ENCODE results near the gene NPIPB2. TPM values are rescaled to one million over a fixed set of nuclear protein-coding genes. Genes with fewer than 3 reads are reported as not detected.

Gene NPIPB2
- total and polyA plus RNA-seq, 2 of the 8 experiments (the other 6 are each of a cell fraction or from before 2014, with no cell fraction given): 7.5 to 8.3 TPM

DNA sequence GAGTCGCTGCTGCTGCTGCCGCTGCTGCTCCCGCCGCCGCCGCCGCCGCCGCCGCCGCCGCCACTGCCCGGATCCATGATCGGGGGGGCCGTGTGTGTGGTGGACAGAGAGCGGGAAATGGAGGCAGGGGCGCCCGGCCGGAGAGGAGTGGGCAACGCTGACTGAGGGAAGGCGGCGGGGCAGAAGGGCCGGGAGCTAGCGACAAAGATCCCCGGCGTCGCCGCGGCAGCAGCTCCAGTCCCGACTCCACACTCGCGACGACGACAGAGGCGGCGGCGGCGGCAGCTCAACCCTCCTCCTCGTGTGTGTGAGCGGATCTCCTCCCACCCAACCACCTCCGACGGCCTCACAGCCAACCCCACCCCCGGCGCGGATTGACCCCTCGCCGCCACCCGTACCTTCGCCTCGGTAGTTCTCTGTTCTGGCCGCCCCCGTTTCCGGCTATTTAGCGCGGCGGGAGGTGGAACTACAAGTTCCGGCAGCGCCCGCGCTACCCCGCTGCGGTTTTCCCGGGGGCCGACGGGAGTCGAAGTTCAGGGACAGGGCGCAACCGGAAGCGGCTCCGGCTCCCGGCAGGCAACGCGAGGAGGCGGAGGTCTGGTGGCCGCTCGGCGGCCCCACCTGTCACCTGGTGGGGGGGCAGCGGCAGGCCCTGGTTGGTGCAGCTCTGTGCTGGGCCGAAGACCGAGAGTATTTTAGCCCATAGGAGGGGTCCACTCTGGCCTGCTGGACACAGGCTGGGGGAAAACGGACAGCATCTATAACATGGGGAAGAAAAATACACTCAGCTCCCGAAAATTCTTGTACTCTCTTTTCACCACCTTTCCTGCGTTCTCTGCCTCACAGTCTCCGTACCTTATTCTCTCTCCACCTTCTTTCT, 26.0 kb downstream of the NPIPB2 start, which contains the start of gene GSPT1:
Gene GSPT1 (minus strand): TSS at position 313 of the 880 bp plus-strand sequence. CDS start 236 bp downstream, at position 77.
- no peak for FAIRE-seq
- TF ChIP-seq HDAC2 (IDR thresholded peaks at IDR 0.05; ENCODE audit: borderline replicate concordance in 1 of 2, low read depth in 2 of 2, low read length in 2 of 2) (no peak), RFX5 (IDR thresholded peaks at IDR 0.05; ENCODE audit: borderline replicate concordance, low read depth, low read length) (no peak), PHF8 (conservative IDR thresholded peaks at IDR 0.05; ENCODE audit: low read depth, low read length) (peak; percentile 65; the same call in 1 of the 2 replicates), BRCA1 (IDR thresholded peaks at IDR 0.05; ENCODE audit: low read depth, low read length) (no peak), SP1 (IDR thresholded peaks at IDR 0.05; ENCODE audit: low read depth, low read length) (peak; percentile 74; the same call in 1 of the 2 replicates), JUND (IDR thresholded peaks at IDR 0.05; ENCODE audit: low read length) (no peak), BCL11A (IDR thresholded peaks at IDR 0.05; ENCODE audit: low read depth in 2 of 2, low read length in 2 of 2) (no peak)
- TF ChIP-seq, protein P1, sequence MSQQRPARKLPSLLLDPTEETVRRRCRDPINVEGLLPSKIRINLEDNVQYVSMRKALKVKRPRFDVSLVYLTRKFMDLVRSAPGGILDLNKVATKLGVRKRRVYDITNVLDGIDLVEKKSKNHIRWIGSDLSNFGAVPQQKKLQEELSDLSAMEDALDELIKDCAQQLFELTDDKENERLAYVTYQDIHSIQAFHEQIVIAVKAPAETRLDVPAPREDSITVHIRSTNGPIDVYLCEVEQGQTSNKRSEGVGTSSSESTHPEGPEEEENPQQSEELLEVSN (IDR thresholded peaks at IDR 0.05): 0 out of 2 replicates have a peak, but pooled peaks have one; percentile 27
- TF ChIP-seq, protein P2, sequence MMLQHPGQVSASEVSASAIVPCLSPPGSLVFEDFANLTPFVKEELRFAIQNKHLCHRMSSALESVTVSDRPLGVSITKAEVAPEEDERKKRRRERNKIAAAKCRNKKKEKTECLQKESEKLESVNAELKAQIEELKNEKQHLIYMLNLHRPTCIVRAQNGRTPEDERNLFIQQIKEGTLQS (IDR thresholded peaks at IDR 0.05; ENCODE audit: insufficient read depth, low read depth, low read length): 0 out of 2 replicates have a peak, but pooled peaks have one; percentile 51

More for the DNA sequence above, 26.0 kb downstream of the NPIPB2 start, which contains the start of gene GSPT1:
- no peaks in the 10 kb centered on the region for H3K27me3 ChIP-seq (replicated peaks in 1 of 4; ENCODE audit: control insufficient read depth in 3 of 4, extremely low read depth in 1 of 4, insufficient read depth in 3 of 4, low read length in 3 of 4)
- no peak within 1 kb of the TSS for H2BK20ac ChIP-seq (ENCODE audit: low read length)
- 0 out of 2 replicates have a peak within 1 kb of the TSS, but pooled peaks have one; percentile 27 for H2BK12ac ChIP-seq (ENCODE audit: low read depth, low read length)
- peak within 1 kb of the TSS; percentile 11 for H4K91ac ChIP-seq (replicated peaks; ENCODE audit: insufficient read length, low read length)
- ChIA-PET POLR2A (ENCODE audit: partially characterized antibody) (interaction anchor here (0.6 to 0.9 kb wide), 3 partner anchors 9 to 65 kb away, joined by 3 to 4 read pairs (median 4); partner anchors contain the start of gene RSL1D1), CTCF (ENCODE audit: partially characterized antibody) (interaction anchor here (1.1 to 2.4 kb wide), 3 partner anchors 29 to 180 kb away, joined by 3 to 14 read pairs (median 3); no protein-coding TSS in a partner anchor)
- no peak within 1 kb of the TSS for H3K23ac ChIP-seq (ENCODE audit: insufficient read length)
- H3K79me1 ChIP-seq (ENCODE audit: low read depth, low read length): no peaks in the 10 kb centered on the region
- peak within 1 kb of the TSS; percentile 91 for H3K56ac ChIP-seq (replicated peaks; ENCODE audit: insufficient read length, low read depth, low read length)
- H3K4ac ChIP-seq (replicated peaks; ENCODE audit: insufficient read length, low read depth, low read length): peak within 1 kb of the TSS; percentile 44
- peaks cover 10 to 12% of the 10 kb centered on the region in 2 experiments for H4K20me1 ChIP-seq (replicated peaks in 1 of 2; ENCODE audit: control insufficient read depth in 1 of 2, insufficient read depth in 2 of 2, low read length in 2 of 2)
- peak within 1 kb of the TSS; percentile 92 for H4K8ac ChIP-seq (ENCODE audit: extremely low read depth, insufficient read depth, low read length)
- H3K9me3 ChIP-seq (ENCODE audit: insufficient read depth in 2 of 2, low read depth in 1 of 2, low read length in 1 of 2): no peaks in the 10 kb centered on the region
- peak within 1 kb of the TSS; percentile 79 to 84 for H3K4me2 ChIP-seq (ENCODE audit: insufficient read depth in 1 of 2, low read depth in 2 of 2, low read length in 2 of 2)
- H3K4me1 ChIP-seq (replicated peaks in 1 of 4; ENCODE audit: control insufficient read depth in 3 of 4, insufficient read depth in 4 of 4, low read length in 3 of 4): peaks cover 0 to 8% (median 6%) of the 10 kb centered on the region in 4 experiments; a peak in 2 of 7 replicates
- peaks cover 28 to 43% of the 10 kb centered on the region in 2 experiments for H3K79me2 ChIP-seq (ENCODE audit: control insufficient read depth in 1 of 2, insufficient read depth in 2 of 2, low read length in 2 of 2)
- H3K36me3 ChIP-seq (ENCODE audit: control insufficient read depth in 2 of 4, insufficient read depth in 4 of 4, low read length in 3 of 4): no peaks in the 10 kb centered on the region
- no peak within 1 kb of the TSS for H2AK5ac ChIP-seq (ENCODE audit: low read depth, low read length)
- H3K14ac ChIP-seq (ENCODE audit: insufficient read length): no peak within 1 kb of the TSS
- H2BK5ac ChIP-seq (ENCODE audit: low read depth, low read length): no peak within 1 kb of the TSS; the same call in 1 of the 2 replicates
- H3K18ac ChIP-seq (ENCODE audit: extremely low read depth, low read length): peak within 1 kb of the TSS; percentile 56
- H2AFZ ChIP-seq (ENCODE audit: low read length): peak within 1 kb of the TSS; percentile 53
- H3K9ac ChIP-seq (replicated peaks in 1 of 4; ENCODE audit: extremely low read depth in 1 of 4, low read depth in 3 of 4, low read length in 3 of 4): peak within 1 kb of the TSS; percentile 52 to 88 (median 76)
- H3K23me2 ChIP-seq (ENCODE audit: low read depth, low read length): peaks cover 12% of the 10 kb centered on the region
- peak within 1 kb of the TSS; percentile 68 for H4K5ac ChIP-seq (ENCODE audit: insufficient read length, low read depth, low read length)
- H2BK15ac ChIP-seq (ENCODE audit: low read length): no peak within 1 kb of the TSS
- H3K4me3 ChIP-seq (ENCODE audit: extremely low read depth in 1 of 4, insufficient read depth in 2 of 4, low read depth in 3 of 4, low read length in 4 of 4): peak within 1 kb of the TSS; percentile 77 to 99 (median 92)
- no peak within 1 kb of the TSS for H2BK120ac ChIP-seq (replicated peaks; ENCODE audit: low read depth, low read length)
- no peak within 1 kb of the TSS for H3K27ac ChIP-seq (ENCODE audit: low read depth, low read length)
- DNase-seq (ENCODE audit: low read depth in 1 of 2, low spot score in 2 of 2): peak; percentile 95 to 99
- WGBS, 2 experiments (ENCODE audit: extremely low coverage in 1 of 2, insufficient coverage in 1 of 2, insufficient read length in 1 of 2, insufficient replicate concordance in 2 of 2, low coverage in 1 of 2, low lambda C conversion rate in 2 of 2, missing lambda C conversion rate in 1 of 2): 5% methylated on average over 41 of the region's 84 CpGs; no CpG with 5 or more reads in 1 of the 2 experiments

Data from H1 (cell line).